Common myeloid progenitor, CD34-positive (primary cell): ENCODE measurements around the gene ZNF821.

Source experiments
- CTCF ChIA-PET: fragments of 350-600 bp; sonication (Branson Sonifier 250); formaldehyde crosslinking; loops from one replicate; lab custom pipeline; 2021; ENCODE audit warnings: antibody characterized with exemption; lab: Charles Lee
- POLR2A ChIA-PET: fragments of 350-600 bp; sonication (Branson Sonifier 250); formaldehyde crosslinking; loops from one replicate; lab custom pipeline; 2021; ENCODE audit warnings: antibody characterized with exemption; lab: Charles Lee
- DNase-seq, 3 donors: peaks; one replicate each; pipeline versions ENCODE4 v3.0.0 to v3.0.0-alpha.2; 2013
- H3K27ac ChIP-seq, 2 experiments: 1 replicate in 1 of 2; 2 replicates in 1 of 2; pipeline ENCODE4 v1.7.0; 2013; ENCODE audit warnings: inconsistent platforms in 2 of 2, low read length in 2 of 2, mild to moderate bottlenecking in 2 of 2, low read depth in 1 of 2, moderate library complexity in 1 of 2; ENCODE audit not compliant: severe bottlenecking in 2 of 2, insufficient read depth in 1 of 2, poor library complexity in 1 of 2
- H3K27me3 ChIP-seq, 5 experiments: replicated peaks in 2 of 5; 1 replicate in 3 of 5; 2 replicates in 2 of 5; pipeline versions ENCODE4 v1.6.1 to v1.7.0; 2013; ENCODE audit warnings: low read length in 4 of 5, mild to moderate bottlenecking in 2 of 5, moderate library complexity in 2 of 5, inconsistent platforms in 1 of 5; ENCODE audit not compliant: insufficient read depth in 5 of 5, control insufficient read depth in 4 of 5
- H3K36me3 ChIP-seq, 4 experiments: 1 replicate in 2 of 4; 2 replicates in 2 of 4; pipeline versions ENCODE4 v1.6.1 to v1.7.0; 2013; ENCODE audit warnings: low read length in 3 of 4, control low read depth in 1 of 4, mild to moderate bottlenecking in 1 of 4; ENCODE audit not compliant: control insufficient read depth in 4 of 4, insufficient read depth in 4 of 4
- H3K4me1 ChIP-seq, 4 experiments: 1 replicate in 3 of 4; 2 replicates in 1 of 4; pipeline versions ENCODE4 v1.6.1 to v1.7.1; 2013; ENCODE audit warnings: low read length in 3 of 4, mild to moderate bottlenecking in 3 of 4, control low read depth in 1 of 4, inconsistent platforms in 1 of 4, moderate library complexity in 1 of 4; ENCODE audit not compliant: control insufficient read depth in 4 of 4, insufficient read depth in 4 of 4; ENCODE audit errors: control extremely low read depth in 1 of 4
- H3K4me3 ChIP-seq, 7 experiments: 1 replicate in 4 of 7; 2 replicates in 3 of 7; pipeline versions ENCODE4 v1.5.1 to v1.7.0; 2013; ENCODE audit warnings: mild to moderate bottlenecking in 7 of 7, low read length in 6 of 7, moderate library complexity in 6 of 7, inconsistent platforms in 2 of 7, low read depth in 2 of 7, control low read depth in 1 of 7; ENCODE audit not compliant: insufficient read depth in 4 of 7, control insufficient read depth in 1 of 7; ENCODE audit errors: extremely low read depth in 1 of 7
- H3K9me3 ChIP-seq, 5 experiments: 1 replicate in 4 of 5; 2 replicates in 1 of 5; pipeline versions ENCODE4 v1.6.1 to v1.7.1; 2013; ENCODE audit warnings: low read length in 4 of 5, mild to moderate bottlenecking in 2 of 5, inconsistent platforms in 1 of 5, low read depth in 1 of 5, moderate library complexity in 1 of 5; ENCODE audit not compliant: control insufficient read depth in 4 of 5, insufficient read depth in 2 of 5; ENCODE audit errors: control extremely low read depth in 1 of 5
- WGBS: methylation state at CpG from one replicate; pipeline ENCODE4 v1.1.5; 2013; ENCODE audit not compliant: insufficient coverage; 5-methylcytosine and 5-hydroxymethylcytosine counted together

ZNF821 gene

GRCh38 chr16:71917900-71918299 lies 33.9 kb upstream of the ZNF821 start:
- no peak for DNase-seq
- WGBS, result 89% methylated on average over 2 of the region's 6 CpGs
- Histone ChIP-seq H3K9me3 (peaks cover 0 to 17% (median 13%) of the 10 kb centered on the region in 5 experiments), H3K4me3 (no peak overlapping the region), H3K36me3 (peaks cover 31 to 77% (median 61%) of the 10 kb centered on the region in 4 experiments), H3K27ac (no peak overlapping the region), H3K27me3 (no peaks in the 10 kb centered on the region), H3K4me1 (peaks cover 0 to 4% (median under 1%) of the 10 kb centered on the region in 4 experiments)
- CTCF ChIA-PET, result interaction anchor here (1.1 to 4.0 kb wide), 6 partner anchors 9 to 44 kb away, joined by 3 to 16 read pairs (median 4); no protein-coding TSS in a partner anchor
- POLR2A ChIA-PET, result interaction anchor here (1.3 kb wide), 1 partner anchor 35 kb away, joined by 3 read pairs; no protein-coding TSS in a partner anchor

GRCh38 chr16:71916397-71916920 lies 32.5 kb upstream of the ZNF821 start:
- CTCF ChIA-PET, result interaction anchor here (0.8 to 4.0 kb wide), 7 partner anchors 11 to 45 kb away, joined by 3 to 16 read pairs (median 4); no protein-coding TSS in a partner anchor
- H3K9me3 ChIP-seq, result peaks cover 0 to 17% (median 13%) of the 10 kb centered on the region in 5 experiments
- POLR2A ChIA-PET, result no interaction called here
- 95% methylated on average over 5 of the region's 11 CpGs for WGBS
- peaks cover 0 to 4% (median under 1%) of the 10 kb centered on the region in 4 experiments for H3K4me1 ChIP-seq
- no peak overlapping the region for H3K4me3 ChIP-seq
- no peak for DNase-seq
- no peaks in the 10 kb centered on the region for H3K27me3 ChIP-seq
- peak overlapping the region in 1 of 2 experiments; percentile 22 for H3K27ac ChIP-seq
- H3K36me3 ChIP-seq, result peaks cover 29 to 68% (median 50%) of the 10 kb centered on the region in 4 experiments

- no peak for DNase-seq
- POLR2A ChIA-PET, result no interaction called here
- H3K9me3 ChIP-seq, result peaks cover 0 to 17% (median 13%) of the 10 kb centered on the region in 5 experiments
- CTCF ChIA-PET, result interaction anchor here (1.3 to 2.7 kb wide), 3 partner anchors 10 to 19 kb away, joined by 3 to 16 read pairs (median 4); no protein-coding TSS in a partner anchor
- no peak overlapping the region for H3K4me3 ChIP-seq
- no peaks in the 10 kb centered on the region for H3K27me3 ChIP-seq
- no CpG with 5 or more reads among the region's 2 CpGs for WGBS
- no peak overlapping the region for H3K27ac ChIP-seq
- H3K4me1 ChIP-seq, result peaks cover 0 to 4% (median under 1%) of the 10 kb centered on the region in 4 experiments
- peaks cover 25 to 62% (median 39%) of the 10 kb centered on the region in 4 experiments for H3K36me3 ChIP-seq
Measured at GRCh38 chr16:71915350-71915749, 31.4 kb upstream of the ZNF821 start.

- Histone ChIP-seq H3K4me3 (no peak overlapping the region), H3K27ac (no peak overlapping the region), H3K27me3 (no peaks in the 10 kb centered on the region), H3K9me3 (peaks cover 0 to 16% (median 11%) of the 10 kb centered on the region in 5 experiments), H3K36me3 (peaks cover 20 to 57% (median 37%) of the 10 kb centered on the region in 4 experiments), H3K4me1 (peaks cover 0 to 4% (median under 1%) of the 10 kb centered on the region in 4 experiments)
- DNase-seq, result no peak
- ChIA-PET CTCF (interaction anchor here (1.3 kb wide), 1 partner anchor 16 kb away, joined by 3 read pairs; no protein-coding TSS in a partner anchor), POLR2A (no interaction called here)
- WGBS, result 92% methylated on average over 2 of the region's 2 CpGs
Measured at GRCh38 chr16:71914802-71915201, 30.8 kb upstream of the ZNF821 start.

DNA sequence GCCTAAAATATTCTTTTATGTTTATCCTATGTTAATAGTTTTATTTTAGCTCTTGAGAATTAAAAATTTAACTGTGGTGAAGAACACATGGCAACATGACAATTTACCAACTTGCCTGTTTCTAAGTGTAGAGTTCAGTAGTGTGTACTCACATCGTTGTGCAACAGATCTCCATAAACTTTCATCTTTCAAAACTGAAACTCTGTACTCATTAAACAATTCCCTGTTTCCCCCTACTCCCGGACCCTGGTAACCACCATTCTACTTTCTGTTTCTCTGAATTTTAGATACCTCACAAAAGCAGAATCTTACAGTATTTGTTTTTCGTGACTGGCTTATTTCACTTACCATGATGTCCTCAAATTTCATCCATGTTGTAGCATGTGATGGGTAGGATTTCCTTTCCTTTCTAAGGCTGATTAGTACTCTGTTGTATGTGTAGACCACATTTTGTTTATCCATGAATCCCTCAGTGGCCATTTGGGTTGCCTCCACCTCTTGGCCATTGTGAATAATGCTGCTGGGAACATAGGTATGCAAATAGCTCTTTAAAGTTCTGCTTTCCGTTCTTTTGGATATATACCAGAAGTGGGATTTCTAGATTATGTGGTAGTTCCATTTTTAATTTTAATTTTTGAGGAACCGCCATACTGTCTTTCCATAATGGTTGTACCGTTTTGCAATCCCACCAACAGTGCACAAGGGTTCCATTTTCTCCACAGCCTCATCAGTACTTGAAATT lies 28.7 kb upstream of the ZNF821 start:
- no peak overlapping the region for H3K27ac ChIP-seq
- H3K4me1 ChIP-seq, result peaks cover 0 to 1% (median 0%) of the 10 kb centered on the region in 4 experiments
- H3K36me3 ChIP-seq, result peaks cover 10 to 42% (median 25%) of the 10 kb centered on the region in 4 experiments
- 84% methylated on average over 2 of the region's 6 CpGs for WGBS
- no peak for DNase-seq
- no peaks in the 10 kb centered on the region for H3K9me3 ChIP-seq
- POLR2A ChIA-PET, result no interaction called here
- H3K4me3 ChIP-seq, result no peak overlapping the region
- no peaks in the 10 kb centered on the region for H3K27me3 ChIP-seq
- CTCF ChIA-PET, result no interaction called here

DNA sequence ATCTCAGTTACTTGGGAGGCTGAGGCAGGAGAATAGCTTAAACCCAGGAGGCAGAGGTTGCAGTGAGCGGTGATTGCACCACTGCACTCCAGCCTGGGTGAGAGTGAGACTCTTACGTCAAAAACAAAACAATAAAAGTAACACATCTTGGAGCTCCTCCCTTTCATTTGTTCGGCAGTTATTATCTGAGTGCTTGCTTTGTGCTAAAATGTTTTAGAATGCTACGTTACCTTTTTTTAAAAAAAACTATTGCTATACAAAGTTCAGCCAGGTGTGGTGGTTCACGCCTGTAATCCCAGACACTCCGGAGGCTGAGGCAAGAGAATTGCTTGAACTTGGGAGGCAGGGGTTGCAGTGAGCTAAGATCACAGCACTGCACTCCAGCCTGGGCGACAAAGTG lies 27.1 kb upstream of the ZNF821 start:
- Histone ChIP-seq H3K9me3 (no peaks in the 10 kb centered on the region), H3K4me1 (peaks cover 0 to 5% (median 2%) of the 10 kb centered on the region in 4 experiments), H3K27ac (no peak overlapping the region), H3K36me3 (peaks cover 6 to 27% (median 14%) of the 10 kb centered on the region in 4 experiments), H3K4me3 (no peak overlapping the region), H3K27me3 (no peaks in the 10 kb centered on the region)
- WGBS, result 100% methylated on average over 2 of the region's 7 CpGs
- ChIA-PET CTCF (interaction anchor here (1.6 kb wide), 1 partner anchor 11 kb away, joined by 3 read pairs; no protein-coding TSS in a partner anchor), POLR2A (no interaction called here)
- DNase-seq, result no peak
